Liver (tissue), 3 donors: ENCODE measurements around the gene HSPA2.

Experiments used
- CTCF ChIP-seq: fragments of 150-350 bp; IDR thresholded peaks from 2 replicates; pipeline ENCODE4 v1.5.1; 2017; ENCODE audit warnings: improper control_type of control experiment, low read depth, low read length; ENCODE audit not compliant: missing input control
- GABPA ChIP-seq, 2 donors: IDR thresholded peaks in 1 of 2; conservative IDR thresholded peaks in 1 of 2; 2 replicates each; pipeline ENCODE4 v1.6.1; 2016; ENCODE audit warnings: antibody characterized with exemption in 2 of 2, mild to moderate bottlenecking in 1 of 2, moderate library complexity in 1 of 2
- SP1 ChIP-seq: IDR thresholded peaks from 2 replicates; pipeline ENCODE4 v1.6.1; 2018; ENCODE audit warnings: antibody characterized with exemption, mild to moderate bottlenecking
- TAF1 ChIP-seq: conservative IDR thresholded peaks from 2 replicates; pipeline ENCODE4 v1.6.1; 2016; ENCODE audit warnings: antibody characterized with exemption, mild to moderate bottlenecking
- TF ChIP-seq, protein P1 (sequence below): IDR thresholded peaks from 2 replicates; pipeline ENCODE4 v1.6.1; 2016; ENCODE audit warnings: antibody characterized with exemption
- TF ChIP-seq, protein P2 (sequence below): IDR thresholded peaks from 2 replicates; pipeline ENCODE4 v1.6.1; 2016; ENCODE audit warnings: antibody characterized with exemption, mild to moderate bottlenecking
- TF ChIP-seq, protein P3 (sequence below): IDR thresholded peaks from 2 replicates; pipeline ENCODE4 v1.6.1; 2016; ENCODE audit warnings: antibody characterized with exemption
- TF ChIP-seq, protein P4 (sequence below): IDR thresholded peaks from 2 replicates; pipeline ENCODE4 v1.6.1; 2016; ENCODE audit warnings: antibody characterized with exemption
- donor health status: healthy.
- donor health status: healthy.

- TF ChIP-seq CTCF (no peak), TAF1 (peak; percentile 13), SP1 (peak; percentile 60), GABPA (IDR thresholded peaks at IDR 0.05 in 1 of 2, conservative IDR thresholded peaks at IDR 0.05 in 1 of 2) (no peak)
- TF ChIP-seq, protein P1, sequence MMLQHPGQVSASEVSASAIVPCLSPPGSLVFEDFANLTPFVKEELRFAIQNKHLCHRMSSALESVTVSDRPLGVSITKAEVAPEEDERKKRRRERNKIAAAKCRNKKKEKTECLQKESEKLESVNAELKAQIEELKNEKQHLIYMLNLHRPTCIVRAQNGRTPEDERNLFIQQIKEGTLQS: no peak
- TF ChIP-seq, protein P2, sequence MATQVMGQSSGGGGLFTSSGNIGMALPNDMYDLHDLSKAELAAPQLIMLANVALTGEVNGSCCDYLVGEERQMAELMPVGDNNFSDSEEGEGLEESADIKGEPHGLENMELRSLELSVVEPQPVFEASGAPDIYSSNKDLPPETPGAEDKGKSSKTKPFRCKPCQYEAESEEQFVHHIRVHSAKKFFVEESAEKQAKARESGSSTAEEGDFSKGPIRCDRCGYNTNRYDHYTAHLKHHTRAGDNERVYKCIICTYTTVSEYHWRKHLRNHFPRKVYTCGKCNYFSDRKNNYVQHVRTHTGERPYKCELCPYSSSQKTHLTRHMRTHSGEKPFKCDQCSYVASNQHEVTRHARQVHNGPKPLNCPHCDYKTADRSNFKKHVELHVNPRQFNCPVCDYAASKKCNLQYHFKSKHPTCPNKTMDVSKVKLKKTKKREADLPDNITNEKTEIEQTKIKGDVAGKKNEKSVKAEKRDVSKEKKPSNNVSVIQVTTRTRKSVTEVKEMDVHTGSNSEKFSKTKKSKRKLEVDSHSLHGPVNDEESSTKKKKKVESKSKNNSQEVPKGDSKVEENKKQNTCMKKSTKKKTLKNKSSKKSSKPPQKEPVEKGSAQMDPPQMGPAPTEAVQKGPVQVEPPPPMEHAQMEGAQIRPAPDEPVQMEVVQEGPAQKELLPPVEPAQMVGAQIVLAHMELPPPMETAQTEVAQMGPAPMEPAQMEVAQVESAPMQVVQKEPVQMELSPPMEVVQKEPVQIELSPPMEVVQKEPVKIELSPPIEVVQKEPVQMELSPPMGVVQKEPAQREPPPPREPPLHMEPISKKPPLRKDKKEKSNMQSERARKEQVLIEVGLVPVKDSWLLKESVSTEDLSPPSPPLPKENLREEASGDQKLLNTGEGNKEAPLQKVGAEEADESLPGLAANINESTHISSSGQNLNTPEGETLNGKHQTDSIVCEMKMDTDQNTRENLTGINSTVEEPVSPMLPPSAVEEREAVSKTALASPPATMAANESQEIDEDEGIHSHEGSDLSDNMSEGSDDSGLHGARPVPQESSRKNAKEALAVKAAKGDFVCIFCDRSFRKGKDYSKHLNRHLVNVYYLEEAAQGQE: peak; percentile 63
- TF ChIP-seq, protein P3, sequence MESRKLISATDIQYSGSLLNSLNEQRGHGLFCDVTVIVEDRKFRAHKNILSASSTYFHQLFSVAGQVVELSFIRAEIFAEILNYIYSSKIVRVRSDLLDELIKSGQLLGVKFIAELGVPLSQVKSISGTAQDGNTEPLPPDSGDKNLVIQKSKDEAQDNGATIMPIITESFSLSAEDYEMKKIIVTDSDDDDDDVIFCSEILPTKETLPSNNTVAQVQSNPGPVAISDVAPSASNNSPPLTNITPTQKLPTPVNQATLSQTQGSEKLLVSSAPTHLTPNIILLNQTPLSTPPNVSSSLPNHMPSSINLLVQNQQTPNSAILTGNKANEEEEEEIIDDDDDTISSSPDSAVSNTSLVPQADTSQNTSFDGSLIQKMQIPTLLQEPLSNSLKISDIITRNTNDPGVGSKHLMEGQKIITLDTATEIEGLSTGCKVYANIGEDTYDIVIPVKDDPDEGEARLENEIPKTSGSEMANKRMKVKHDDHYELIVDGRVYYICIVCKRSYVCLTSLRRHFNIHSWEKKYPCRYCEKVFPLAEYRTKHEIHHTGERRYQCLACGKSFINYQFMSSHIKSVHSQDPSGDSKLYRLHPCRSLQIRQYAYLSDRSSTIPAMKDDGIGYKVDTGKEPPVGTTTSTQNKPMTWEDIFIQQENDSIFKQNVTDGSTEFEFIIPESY: no peak
- TF ChIP-seq, protein P4, sequence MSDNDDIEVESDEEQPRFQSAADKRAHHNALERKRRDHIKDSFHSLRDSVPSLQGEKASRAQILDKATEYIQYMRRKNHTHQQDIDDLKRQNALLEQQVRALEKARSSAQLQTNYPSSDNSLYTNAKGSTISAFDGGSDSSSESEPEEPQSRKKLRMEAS: peak; percentile 22
Measured at GRCh38 chr14:64501411-64502171, 39.0 kb upstream of the HSPA2 start.
